ENCODE data around the gene TALDO1. TPM values are rescaled to one million over a fixed set of nuclear protein-coding genes. Genes with fewer than 3 reads are reported as not detected.

Gene TALDO1
- total and polyA plus RNA-seq, 3 donors from 2014 or later = 84.8 to 88.1 (median 86.6) TPM

DNA sequence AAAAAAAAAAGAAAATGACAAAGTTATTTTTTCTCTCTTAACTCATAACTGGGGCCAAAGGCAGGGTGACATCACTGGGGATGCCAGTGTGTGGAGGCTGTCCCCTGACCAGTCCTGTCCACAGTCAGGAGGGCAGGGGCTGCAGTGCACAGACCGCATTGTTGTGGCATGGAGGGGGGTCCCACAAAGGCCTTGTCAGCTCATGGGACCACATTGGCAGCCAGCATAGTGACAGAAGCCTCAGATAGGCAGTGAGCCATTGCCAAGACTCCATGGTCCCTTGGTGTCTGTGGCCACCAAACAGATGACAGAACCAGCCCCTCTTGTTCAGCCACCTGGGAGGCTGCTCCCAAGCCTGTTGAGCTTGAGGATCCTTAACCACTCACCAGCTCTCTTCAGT is 47.5 kb upstream of the TALDO1 start:
- Histone ChIP-seq H3K4me3 (no peak overlapping the region), H3K4me1 (peaks cover 26% of the 10 kb centered on the region), H3K27me3 (no peaks in the 10 kb centered on the region), H3K27ac (no peak overlapping the region), H3K36me3 (ENCODE audit: low read depth, missing control alignments) (no peaks in the 10 kb centered on the region), H3K9me3 (no peaks in the 10 kb centered on the region)
- 100% methylated on average over 1 of the region's 1 CpG for WGBS, 2 donors
- no peak for DNase-seq
- no peak for TF ChIP-seq CTCF (IDR thresholded peaks at IDR 0.05)
- no peak for TF ChIP-seq POLR2A (IDR thresholded peaks at IDR 0.05)
- intact Hi-C loops (cut with DNase I; ENCODE audit: low total_unique reads) = no loop called here

- H3K36me3 ChIP-seq (ENCODE audit: low read depth, missing control alignments) = no peaks in the 10 kb centered on the region
- H3K4me1 ChIP-seq = peaks cover 36% of the 10 kb centered on the region
- H3K27me3 ChIP-seq = no peaks in the 10 kb centered on the region
- 90 to 93% methylated on average over 14 to 22 of the region's 22 CpGs for WGBS, 2 donors
- TF ChIP-seq CTCF (IDR thresholded peaks at IDR 0.05) (no peak), POLR2A (IDR thresholded peaks at IDR 0.05) (no peak)
- intact Hi-C loops (cut with DNase I; ENCODE audit: low total_unique reads) = no loop called here
- peak overlapping the region; percentile 52 to 73 for H3K27ac ChIP-seq
- DNase-seq = no peak
- H3K9me3 ChIP-seq = no peaks in the 10 kb centered on the region
- no peak overlapping the region for H3K4me3 ChIP-seq
These were observed 45.4 kb upstream of the TALDO1 start for GRCh38 chr11:701741-702461.

DNA sequence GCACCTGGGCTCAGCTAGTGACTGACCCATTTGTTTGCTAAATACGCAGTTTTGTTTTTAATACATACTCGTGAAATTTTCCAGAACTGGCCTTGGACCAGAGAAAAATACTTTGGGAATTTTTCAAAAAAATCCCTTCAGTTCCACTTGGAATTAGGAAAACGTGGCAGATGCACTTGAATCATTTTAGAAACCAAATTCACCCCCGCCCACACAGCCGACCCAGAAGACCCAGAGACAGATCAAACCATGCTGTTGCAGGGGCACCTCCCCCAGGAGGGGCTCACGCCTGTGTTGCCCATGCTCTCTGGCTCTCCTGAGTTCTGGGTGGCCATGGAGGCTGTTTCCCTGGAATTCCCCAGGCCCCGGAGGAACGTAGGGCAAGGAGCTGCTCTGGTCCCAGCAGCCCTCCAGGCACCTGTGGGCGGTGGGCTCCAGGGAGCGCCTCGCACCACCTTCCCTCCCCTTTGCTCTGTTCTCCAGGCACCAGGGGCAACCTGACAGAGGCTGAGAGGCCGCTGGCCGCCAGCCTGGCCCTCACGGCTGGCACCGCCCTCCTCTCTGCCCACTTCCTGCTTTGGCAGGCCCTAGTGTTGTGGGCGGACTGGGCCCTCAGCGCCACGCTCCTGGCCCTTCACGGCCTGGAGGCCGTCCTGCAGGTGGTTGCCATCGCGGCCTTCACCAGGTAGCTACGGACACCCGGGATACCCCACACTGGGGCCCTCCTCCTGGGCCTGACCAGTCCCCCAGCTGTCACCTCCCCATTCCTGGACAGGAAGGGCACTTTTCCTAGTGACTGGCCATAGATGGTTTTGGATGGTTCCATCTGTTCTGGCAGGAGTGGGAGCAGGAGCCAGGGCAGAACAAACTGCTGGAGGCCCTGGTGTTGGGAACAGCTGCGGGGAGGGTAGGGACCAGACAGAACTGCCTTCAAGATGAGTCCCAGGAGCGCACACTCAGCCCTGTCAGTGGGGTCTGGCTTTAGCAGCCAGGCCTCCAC is 44.5 kb upstream of the TALDO1 start:
- no peak for TF ChIP-seq POLR2A (IDR thresholded peaks at IDR 0.05)
- no peak for TF ChIP-seq CTCF (IDR thresholded peaks at IDR 0.05)
- 55 to 76% methylated on average over 20 to 23 of the region's 26 CpGs for WGBS, 2 donors
- intact Hi-C loops (cut with DNase I; ENCODE audit: low total_unique reads) = no loop called here
- peak overlapping the region; percentile 52 to 73 for H3K27ac ChIP-seq
- H3K9me3 ChIP-seq = no peaks in the 10 kb centered on the region
- H3K4me3 ChIP-seq = no peak overlapping the region
- no peaks in the 10 kb centered on the region for H3K36me3 ChIP-seq (ENCODE audit: low read depth, missing control alignments)
- peaks cover 42% of the 10 kb centered on the region for H3K4me1 ChIP-seq
- no peak for DNase-seq
- no peaks in the 10 kb centered on the region for H3K27me3 ChIP-seq

DNA sequence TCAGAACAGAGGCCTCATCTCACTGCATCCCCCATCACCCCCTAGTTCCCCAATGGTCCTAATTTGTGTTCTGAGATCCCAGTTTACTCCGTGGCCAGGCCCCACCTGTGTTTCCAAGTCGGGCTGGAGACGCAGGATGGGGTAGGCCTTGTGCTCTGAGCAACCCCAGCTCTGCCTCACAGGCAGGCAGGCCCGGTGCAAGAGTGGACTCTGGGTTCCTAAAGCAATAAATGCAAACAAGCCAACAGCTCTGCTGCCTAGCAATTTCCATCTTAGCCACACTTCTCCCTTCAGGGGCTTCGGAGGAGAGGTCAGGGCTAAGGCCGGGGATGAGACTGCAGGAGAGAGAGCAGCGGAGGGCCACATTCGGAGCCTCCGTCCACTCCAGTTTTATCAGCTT is 43.8 kb upstream of the TALDO1 start:
- H3K9me3 ChIP-seq = no peaks in the 10 kb centered on the region
- intact Hi-C loops (cut with DNase I; ENCODE audit: low total_unique reads) = no loop called here
- H3K4me3 ChIP-seq = no peak overlapping the region
- peaks cover 39% of the 10 kb centered on the region for H3K4me1 ChIP-seq
- no peaks in the 10 kb centered on the region for H3K36me3 ChIP-seq (ENCODE audit: low read depth, missing control alignments)
- peak overlapping the region; percentile 52 to 73 for H3K27ac ChIP-seq
- DNase-seq = no peak
- TF ChIP-seq POLR2A (IDR thresholded peaks at IDR 0.05) = no peak
- 78 to 80% methylated on average over 9 of the region's 9 CpGs for WGBS, 2 donors
- no peaks in the 10 kb centered on the region for H3K27me3 ChIP-seq

DNA sequence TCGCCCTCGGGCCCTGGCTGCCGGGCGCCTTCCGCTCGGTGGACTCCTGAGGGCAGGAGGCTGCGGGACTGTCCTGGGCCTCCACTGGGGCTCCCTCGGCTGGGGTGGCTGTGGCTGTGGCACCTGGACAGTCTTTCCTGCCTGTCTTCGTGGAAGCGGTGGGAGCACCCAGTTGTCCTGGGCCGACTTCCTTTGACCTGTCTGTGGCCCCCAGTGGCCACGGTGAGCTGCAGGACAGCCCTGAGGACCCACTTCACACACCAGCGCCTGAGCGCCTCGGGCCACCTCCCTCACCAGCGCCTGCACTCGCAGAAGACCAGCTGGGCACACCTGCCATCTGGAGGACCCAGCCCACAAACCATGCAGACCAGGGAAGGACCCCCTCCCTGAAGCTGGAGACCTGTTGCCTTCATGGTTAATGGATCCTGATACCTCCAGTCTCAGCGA is 43.0 kb upstream of the TALDO1 start:
- Histone ChIP-seq H3K4me3 (no peak overlapping the region), H3K36me3 (ENCODE audit: low read depth, missing control alignments) (no peaks in the 10 kb centered on the region), H3K9me3 (no peaks in the 10 kb centered on the region), H3K27me3 (no peaks in the 10 kb centered on the region), H3K4me1 (peaks cover 38% of the 10 kb centered on the region), H3K27ac (peak overlapping the region in 1 of 2 donors; percentile 82)
- intact Hi-C loops (cut with DNase I; ENCODE audit: low total_unique reads) = no loop called here
- DNase-seq = no peak
- TF ChIP-seq CTCF (IDR thresholded peaks at IDR 0.05) = no peak
- TF ChIP-seq POLR2A (IDR thresholded peaks at IDR 0.05) = no peak
- 77 to 85% methylated on average over 6 to 18 of the region's 18 CpGs for WGBS, 2 donors

All from testis (tissue), 3 donors.